Sigmoid colon (tissue), 7 donors: ENCODE measurements around the gene TMPRSS11B. TPM values are rescaled to one million over a fixed set of nuclear protein-coding genes. Genes with fewer than 3 reads are reported as not detected.
"Not testable (repeated sequence)": the region's sequence is repeated elsewhere in the genome, so short reads cannot be mapped to it uniquely, and the experiment has no call there.

Experiments
- DNase-seq: peaks from one replicate; pipeline ENCODE4 v3.0.0-alpha.2; 2019
- H3K27ac ChIP-seq, 4 donors: fragments of 200-600 bp; sonication (generic); one replicate each; pipeline ENCODE4 v1.5.1; 2016 to 2019; ENCODE audit warnings: mild to moderate bottlenecking in 1 of 4
- H3K27me3 ChIP-seq, 3 donors: fragments of 200-600 bp; sonication (generic); one replicate each; pipeline ENCODE4 v1.5.1; 2019; ENCODE audit warnings: mild to moderate bottlenecking in 1 of 3
- H3K36me3 ChIP-seq, 4 donors: fragments of 200-600 bp; sonication (generic); one replicate each; pipeline ENCODE4 v1.5.1; 2016 to 2019
- H3K4me1 ChIP-seq, 4 donors: fragments of 200-600 bp; sonication (generic); one replicate each; pipeline ENCODE4 v1.5.1; 2017 to 2019
- H3K4me3 ChIP-seq, 4 donors: fragments of 200-600 bp; sonication (generic); one replicate each; pipeline ENCODE4 v1.5.1; 2017 to 2019; ENCODE audit warnings: mild to moderate bottlenecking in 2 of 4, moderate library complexity in 1 of 4
- H3K9me3 ChIP-seq, 4 donors: fragments of 200-600 bp in 3 of 4; sonication (generic) in 3 of 4; one replicate each; pipeline versions ENCODE4 v1.5.1 to v1.6.1; 2013 to 2019
- EP300 ChIP-seq, 4 donors: sonication (generic); formaldehyde crosslinking; IDR thresholded peaks; one replicate each; pipeline ENCODE4 v1.6.1; 2017; ENCODE audit warnings: antibody characterized with exemption in 4 of 4
- POLR2A ChIP-seq, 2 donors: fragments of 450-650 bp; IDR thresholded peaks; one replicate each; pipeline ENCODE4 v1.6.1; 2016; ENCODE audit warnings: antibody characterized with exemption in 2 of 2, mild to moderate bottlenecking in 2 of 2, moderate library complexity in 2 of 2
- POLR2AphosphoS5 ChIP-seq, 4 donors: sonication (generic); formaldehyde crosslinking; IDR thresholded peaks; one replicate each; pipeline ENCODE4 v1.6.1; 2017; ENCODE audit warnings: antibody characterized with exemption in 4 of 4
- WGBS, 2 donors: extraction: QIAGEN DNeasy Blood & Tissue Kit; methylation state at CpG; one replicate each; pipeline ENCODE4 v1.1.7; 2013; 5-methylcytosine and 5-hydroxymethylcytosine counted together
- intact Hi-C: fragments of 100-400 bp; cut with DNase I; formaldehyde crosslinking; loops from one replicate; pipeline ENCODE4 v1.15.1; 2023
- polyA plus RNA-seq, 3 donors: library from polyadenylated mRNA; stranded (reverse); fragments of 200-250 nt; gene quantifications; one replicate each; pipeline ENCODE4 v1.2.3, GENCODE V29; 2013
- total RNA-seq, 4 donors: library from RNA; depleted of rRNA; stranded (reverse); fragments of >200 nt; gene quantifications; one replicate each; pipeline ENCODE4 v1.1.0, GENCODE V29; 2016
- TF ChIP-seq, protein P1 (sequence below), 4 experiments: fragments of 450-650 bp in 3 of 4; fragments of 200-600 bp in 1 of 4; IDR thresholded peaks; one replicate each; pipeline ENCODE4 v1.5.1; 2016 to 2019; ENCODE audit warnings: antibody characterized with exemption in 4 of 4, mild to moderate bottlenecking in 3 of 4, moderate library complexity in 2 of 4
- donor health status: healthy with polysubstance abuse.
- donor health status: Bipolar disorder and iron deficiency.
- donor health status: healthy.

Gene TMPRSS11B
- total and polyA plus RNA-seq, 7 donors, result 0.12 to 1.2 TPM; not detected in 5

DNA sequence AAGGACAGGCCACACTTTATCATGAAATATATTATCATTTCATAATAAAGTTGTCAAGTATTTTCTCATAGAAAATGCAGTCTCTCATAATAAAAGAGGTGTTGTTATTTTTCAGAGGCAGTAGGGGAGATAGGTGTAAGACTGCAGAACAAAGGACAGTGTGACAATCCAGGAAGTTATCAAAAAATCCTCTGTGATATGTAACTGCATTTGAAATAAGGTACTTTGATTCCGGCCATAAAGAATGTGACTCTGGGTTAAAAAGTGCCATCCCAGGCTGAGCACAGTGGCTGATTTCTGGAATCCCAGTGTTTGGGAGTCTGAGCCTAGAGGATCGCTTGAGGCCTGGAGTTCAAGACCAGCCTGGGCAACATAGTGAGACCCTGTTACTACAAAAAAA is 37.6 kb upstream of the TMPRSS11B start:
- Histone ChIP-seq H3K9me3 (no peaks in the 10 kb centered on the region), H3K27ac (no peak overlapping the region), H3K4me1 (no peaks in the 10 kb centered on the region), H3K27me3 (no peaks in the 10 kb centered on the region), H3K36me3 (no peaks in the 10 kb centered on the region), H3K4me3 (no peak overlapping the region)
- intact Hi-C loops, result no loop called here
- DNase-seq, result no peak
- WGBS, 2 donors, result 48 to 83% methylated on average over 2 of the region's 2 CpGs
- no peak for TF ChIP-seq POLR2AphosphoS5 (IDR thresholded peaks at IDR 0.05)
- TF ChIP-seq EP300 (IDR thresholded peaks at IDR 0.05), result no peak
- TF ChIP-seq, protein P1, sequence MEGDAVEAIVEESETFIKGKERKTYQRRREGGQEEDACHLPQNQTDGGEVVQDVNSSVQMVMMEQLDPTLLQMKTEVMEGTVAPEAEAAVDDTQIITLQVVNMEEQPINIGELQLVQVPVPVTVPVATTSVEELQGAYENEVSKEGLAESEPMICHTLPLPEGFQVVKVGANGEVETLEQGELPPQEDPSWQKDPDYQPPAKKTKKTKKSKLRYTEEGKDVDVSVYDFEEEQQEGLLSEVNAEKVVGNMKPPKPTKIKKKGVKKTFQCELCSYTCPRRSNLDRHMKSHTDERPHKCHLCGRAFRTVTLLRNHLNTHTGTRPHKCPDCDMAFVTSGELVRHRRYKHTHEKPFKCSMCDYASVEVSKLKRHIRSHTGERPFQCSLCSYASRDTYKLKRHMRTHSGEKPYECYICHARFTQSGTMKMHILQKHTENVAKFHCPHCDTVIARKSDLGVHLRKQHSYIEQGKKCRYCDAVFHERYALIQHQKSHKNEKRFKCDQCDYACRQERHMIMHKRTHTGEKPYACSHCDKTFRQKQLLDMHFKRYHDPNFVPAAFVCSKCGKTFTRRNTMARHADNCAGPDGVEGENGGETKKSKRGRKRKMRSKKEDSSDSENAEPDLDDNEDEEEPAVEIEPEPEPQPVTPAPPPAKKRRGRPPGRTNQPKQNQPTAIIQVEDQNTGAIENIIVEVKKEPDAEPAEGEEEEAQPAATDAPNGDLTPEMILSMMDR (IDR thresholded peaks at IDR 0.05), result no peak
- TF ChIP-seq POLR2A (IDR thresholded peaks at IDR 0.05), result no peak

DNA sequence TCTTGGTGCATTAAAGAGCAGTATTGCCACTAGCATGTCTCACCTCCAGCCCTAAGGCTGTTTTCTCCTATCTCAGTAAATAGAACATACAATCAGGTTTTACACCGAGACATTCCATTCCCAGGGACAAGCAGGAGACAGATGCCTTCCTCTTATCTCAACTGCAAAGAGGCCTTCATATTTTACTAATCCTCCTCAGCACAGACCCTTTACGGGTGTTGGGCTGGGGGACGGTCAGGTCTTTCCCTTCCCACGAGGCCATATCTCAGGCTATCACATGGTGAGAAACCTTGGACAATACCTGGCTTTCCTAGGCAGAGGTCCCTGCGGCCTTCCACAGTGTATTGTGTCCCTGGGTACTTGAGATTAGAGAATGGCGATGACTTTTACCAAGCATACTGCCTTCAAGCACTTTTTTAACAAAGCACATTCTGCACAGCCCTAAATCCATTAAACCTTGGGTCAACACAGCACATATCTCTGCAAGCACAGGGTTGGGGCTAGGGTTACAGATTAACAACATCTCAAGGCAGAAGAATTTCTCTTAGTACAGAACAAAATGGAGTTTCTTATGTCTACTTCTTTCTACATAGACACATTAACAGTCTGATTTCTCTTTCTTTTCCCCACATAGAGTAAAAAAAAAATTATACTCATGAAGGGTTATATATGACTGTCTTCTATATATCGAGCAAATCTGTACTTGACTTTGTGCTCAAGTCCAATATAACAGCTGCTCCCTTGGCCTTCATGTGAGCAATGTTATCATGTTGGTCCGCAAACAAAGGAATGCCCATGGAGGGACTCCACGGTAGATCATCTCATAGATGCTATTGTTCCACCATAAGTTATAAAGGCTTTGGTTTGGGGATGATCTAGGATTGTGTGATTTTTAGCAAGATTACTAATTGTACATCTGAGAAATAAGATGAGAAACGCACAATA is 36.6 kb upstream of the TMPRSS11B start:
- H3K27ac ChIP-seq, DNase-seq, H3K36me3 ChIP-seq, H3K4me3 ChIP-seq, H3K9me3 ChIP-seq, intact Hi-C loops, H3K4me1 ChIP-seq, H3K27me3 ChIP-seq: not testable (repeated sequence)
- 50 to 78% methylated on average over 10 of the region's 10 CpGs for WGBS, 2 donors

DNA sequence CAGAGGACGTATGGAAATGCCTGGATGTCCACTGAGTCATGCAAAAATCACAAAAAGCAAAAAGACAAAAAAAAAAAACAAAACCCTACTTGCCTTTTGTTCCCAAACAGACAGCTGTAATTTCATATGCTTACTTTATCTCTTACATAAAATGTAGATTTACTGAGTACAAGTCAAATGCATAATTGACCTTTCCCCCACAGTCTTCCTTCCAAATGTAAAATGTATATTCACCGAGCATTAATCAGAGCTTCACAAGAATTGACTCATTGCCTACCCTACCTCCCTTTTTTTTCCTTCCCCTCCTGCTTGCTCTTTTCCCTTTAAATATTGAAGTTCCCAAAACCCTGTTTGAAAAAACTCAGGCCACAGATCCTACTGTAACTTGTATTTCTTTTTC is 32.5 kb upstream of the TMPRSS11B start:
- H3K27ac ChIP-seq, result no peak overlapping the region
- no peaks in the 10 kb centered on the region for H3K27me3 ChIP-seq
- H3K4me3 ChIP-seq, result no peak overlapping the region
- TF ChIP-seq, protein P1 (IDR thresholded peaks at IDR 0.05), result no peak
- no peak for TF ChIP-seq POLR2A (IDR thresholded peaks at IDR 0.05)
- TF ChIP-seq EP300 (IDR thresholded peaks at IDR 0.05), result no peak
- WGBS, 2 donors, result 77 to 79% methylated on average over 2 of the region's 2 CpGs
- no peak for DNase-seq
- no peaks in the 10 kb centered on the region for H3K36me3 ChIP-seq
- no peaks in the 10 kb centered on the region for H3K4me1 ChIP-seq
- intact Hi-C loops, result no loop called here
- no peaks in the 10 kb centered on the region for H3K9me3 ChIP-seq

DNA sequence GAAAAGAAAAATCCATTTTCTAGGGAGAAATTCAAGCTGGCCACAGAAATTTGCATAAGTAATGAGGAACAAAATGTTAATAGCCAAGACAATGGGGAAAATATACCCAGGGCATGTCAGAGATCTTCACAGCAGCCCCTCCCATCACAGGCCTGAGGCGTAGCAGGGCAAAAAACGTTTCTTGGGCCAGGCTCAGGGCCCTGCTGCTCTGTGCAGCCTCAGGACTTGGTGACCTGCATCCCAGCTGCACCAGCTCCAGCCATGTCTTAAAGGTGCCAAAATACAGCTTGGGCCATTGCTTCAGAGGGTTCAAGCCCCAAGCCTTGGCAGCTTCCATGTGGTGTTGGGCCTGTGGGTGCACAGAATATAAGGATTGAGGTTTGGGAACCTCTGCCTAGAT is 32.1 kb upstream of the TMPRSS11B start:
- Histone ChIP-seq H3K36me3 (no peaks in the 10 kb centered on the region), H3K9me3 (no peaks in the 10 kb centered on the region), H3K27me3 (no peaks in the 10 kb centered on the region), H3K4me3 (no peak overlapping the region), H3K4me1 (no peaks in the 10 kb centered on the region), H3K27ac (no peak overlapping the region)
- intact Hi-C loops, result no loop called here
- WGBS, 2 donors, result 63 to 70% methylated on average over 2 of the region's 2 CpGs
- no peak for DNase-seq
- TF ChIP-seq EP300 (IDR thresholded peaks at IDR 0.05), result no peak
- no peak for TF ChIP-seq POLR2A (IDR thresholded peaks at IDR 0.05)
- TF ChIP-seq, protein P1 (IDR thresholded peaks at IDR 0.05), result no peak
- no peak for TF ChIP-seq POLR2AphosphoS5 (IDR thresholded peaks at IDR 0.05)

DNA sequence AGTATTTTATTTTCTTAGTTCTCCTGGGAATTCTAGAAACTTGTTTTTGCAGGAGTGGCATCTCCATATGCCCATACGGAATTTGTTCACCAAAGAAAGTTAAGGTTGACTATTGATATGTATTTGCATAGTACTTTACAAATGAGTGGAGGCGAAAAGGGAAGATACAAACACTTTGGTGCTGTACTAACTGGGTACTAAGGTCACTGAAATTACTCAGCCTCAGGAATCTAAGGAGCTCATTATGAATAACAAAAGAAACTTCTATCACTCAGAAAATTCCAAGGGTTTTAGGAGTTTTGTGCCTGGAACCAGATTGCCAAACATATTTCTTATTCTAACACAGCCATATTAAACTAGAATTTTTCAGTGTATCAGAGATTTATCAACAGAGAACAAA is 27.4 kb upstream of the TMPRSS11B start:
- intact Hi-C loops, result loop anchor here (2.0 kb wide), 1 partner anchor 104 kb away; no protein-coding TSS in a partner anchor
- TF ChIP-seq EP300 (IDR thresholded peaks at IDR 0.05), result no peak
- TF ChIP-seq POLR2AphosphoS5 (IDR thresholded peaks at IDR 0.05), result no peak
- TF ChIP-seq POLR2A (IDR thresholded peaks at IDR 0.05), result no peak
- TF ChIP-seq, protein P1 (IDR thresholded peaks at IDR 0.05), result no peak
- no peak overlapping the region for H3K27ac ChIP-seq
- H3K4me1 ChIP-seq, result no peaks in the 10 kb centered on the region
- no peaks in the 10 kb centered on the region for H3K9me3 ChIP-seq
- H3K4me3 ChIP-seq, result no peak overlapping the region
- WGBS, 2 donors, result 41 to 85% methylated on average over 2 of the region's 2 CpGs
- no peaks in the 10 kb centered on the region for H3K36me3 ChIP-seq
- no peaks in the 10 kb centered on the region for H3K27me3 ChIP-seq
- DNase-seq, result no peak
